Dendritic cell treated with granulocyte-macrophage colony-stimulating factor and Interleukin-4, amounts not matched to agents 40 ng/mL and 50 ng/mL, for 4 days (primary cell): ENCODE data around the gene TRMT10A.
"Not testable (repeated sequence)": the region's sequence is repeated elsewhere in the genome, so short reads cannot be mapped to it uniquely, and the experiment has no call there.

Experiments
- H3K27ac Mint-ChIP-seq: one replicate; pipeline ENCODE4 v1.8.0; 2022; ENCODE audit warnings: mild to moderate bottlenecking, mixed read lengths
- H3K27me3 Mint-ChIP-seq: one replicate; pipeline ENCODE4 v1.8.0; 2022; ENCODE audit warnings: mild to moderate bottlenecking, mixed read lengths
- H3K36me3 Mint-ChIP-seq: one replicate; pipeline ENCODE4 v1.8.0; 2022; ENCODE audit warnings: low read depth, mixed read lengths
- H3K4me1 Mint-ChIP-seq: one replicate; pipeline ENCODE4 v1.8.0; 2022; ENCODE audit warnings: low read depth, mixed read lengths
- H3K4me3 Mint-ChIP-seq: one replicate; pipeline ENCODE4 v1.8.0; 2022; ENCODE audit warnings: mild to moderate bottlenecking, moderate library complexity, mixed read lengths
- H3K9me3 Mint-ChIP-seq: one replicate; pipeline ENCODE4 v1.8.0; 2022; ENCODE audit warnings: mixed read lengths
- intact Hi-C: fragments of 100-400 bp; cut with micrococcal nuclease; formaldehyde crosslinking; loops from one replicate; pipeline ENCODE4 v1.15.0; 2022

TRMT10A gene

DNA sequence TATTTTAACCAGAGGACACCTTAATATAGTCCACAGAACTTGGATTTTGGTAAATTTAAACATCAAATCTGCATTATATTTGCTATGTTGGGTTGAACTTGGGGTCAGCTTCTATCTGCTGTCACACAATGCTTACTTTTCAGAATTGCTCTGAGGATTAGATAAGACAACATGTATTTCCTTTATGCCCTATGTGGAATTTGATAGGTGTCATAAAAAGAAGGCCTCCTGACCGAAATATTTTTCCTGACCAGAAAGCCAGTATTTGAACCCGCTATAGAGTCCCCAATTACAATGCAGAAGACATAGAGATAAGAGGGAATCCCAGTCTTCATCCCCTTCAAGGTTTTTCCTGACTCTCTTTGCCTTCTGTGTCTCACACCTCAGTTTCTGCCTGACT, 14.9 kb upstream of the TRMT10A start:
- Mint-ChIP-seq H3K36me3 (no peaks in the 10 kb centered on the region), H3K9me3 (no peaks in the 10 kb centered on the region), H3K4me1 (peaks cover 7% of the 10 kb centered on the region), H3K27me3 (peaks cover 3% of the 10 kb centered on the region), H3K4me3 (no peak overlapping the region), H3K27ac (no peak overlapping the region)
- intact Hi-C loops, result no loop called here

GRCh38 chr4:99574530-99575324, 10.9 kb upstream of the TRMT10A start, which contains the start of gene MTTP:
Gene MTTP, plus strand, starts transcription at chr4:99574824. Its CDS starts 86 bp downstream, at chr4:99574910.
- Mint-ChIP-seq H3K9me3 (no peaks in the 10 kb centered on the region), H3K36me3 (no peaks in the 10 kb centered on the region), H3K4me3 (no peak within 1 kb of the TSS), H3K4me1 (peaks cover 7% of the 10 kb centered on the region), H3K27me3 (peaks cover 16% of the 10 kb centered on the region), H3K27ac (peak within 1 kb of the TSS; percentile 64)
- intact Hi-C loops, result no loop called here

GRCh38 chr4:99573735-99574368, 10.0 kb upstream of the TRMT10A start:
- Mint-ChIP-seq H3K36me3 (no peaks in the 10 kb centered on the region), H3K9me3 (no peaks in the 10 kb centered on the region), H3K27ac (no peak overlapping the region), H3K4me1 (peaks cover 7% of the 10 kb centered on the region), H3K4me3 (no peak overlapping the region), H3K27me3 (peaks cover 13% of the 10 kb centered on the region)
- intact Hi-C loops, result no loop called here

- Mint-ChIP-seq H3K4me3 (no peak overlapping the region), H3K36me3 (no peaks in the 10 kb centered on the region), H3K27ac (no peak overlapping the region), H3K27me3 (peaks cover 22% of the 10 kb centered on the region), H3K4me1 (peaks cover 7% of the 10 kb centered on the region), H3K9me3 (no peaks in the 10 kb centered on the region)
- intact Hi-C loops, result no loop called here
Measured at GRCh38 chr4:99572527-99573240, 8.8 kb upstream of the TRMT10A start.

GRCh38 chr4:99571883-99572282, 8.0 kb upstream of the TRMT10A start:
- Mint-ChIP-seq H3K27me3 (peaks cover 27% of the 10 kb centered on the region), H3K4me3 (no peak overlapping the region), H3K27ac (no peak overlapping the region), H3K4me1 (peaks cover 7% of the 10 kb centered on the region), H3K36me3 (no peaks in the 10 kb centered on the region), H3K9me3 (no peaks in the 10 kb centered on the region)
- intact Hi-C loops, result no loop called here

DNA sequence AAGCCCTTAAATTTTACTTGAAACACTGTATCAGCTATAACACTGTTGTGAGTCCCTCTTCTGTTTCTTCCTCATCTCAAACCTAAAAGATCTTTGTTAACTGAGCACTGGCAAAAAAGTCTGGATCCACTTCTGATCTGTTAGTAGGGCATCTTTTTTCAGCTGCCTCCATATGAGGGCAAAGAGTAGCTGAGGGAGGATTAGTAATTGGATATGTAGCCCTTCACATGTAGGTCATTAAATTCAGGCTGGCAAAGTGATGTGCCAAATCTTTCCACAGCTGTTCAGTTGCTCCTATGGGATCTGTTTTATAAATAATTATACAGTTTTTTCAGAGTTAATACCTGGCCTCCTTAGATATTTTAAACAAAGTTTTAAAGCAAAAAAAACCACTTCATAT, 1.1 kb upstream of the TRMT10A start:
- intact Hi-C loops, result loop anchor here (1.0 to 10.0 kb wide), 6 partner anchors 385 to 1780 kb away; partner anchors contain the start of genes H2AZ1, METAP1, PPP3CA and RAP1GDS1
- Mint-ChIP-seq H3K9me3 (no peaks in the 10 kb centered on the region), H3K36me3 (peaks cover 9% of the 10 kb centered on the region), H3K27ac (no peak overlapping the region), H3K4me1 (no peaks in the 10 kb centered on the region), H3K27me3 (peaks cover 16% of the 10 kb centered on the region), H3K4me3 (no peak overlapping the region)

DNA sequence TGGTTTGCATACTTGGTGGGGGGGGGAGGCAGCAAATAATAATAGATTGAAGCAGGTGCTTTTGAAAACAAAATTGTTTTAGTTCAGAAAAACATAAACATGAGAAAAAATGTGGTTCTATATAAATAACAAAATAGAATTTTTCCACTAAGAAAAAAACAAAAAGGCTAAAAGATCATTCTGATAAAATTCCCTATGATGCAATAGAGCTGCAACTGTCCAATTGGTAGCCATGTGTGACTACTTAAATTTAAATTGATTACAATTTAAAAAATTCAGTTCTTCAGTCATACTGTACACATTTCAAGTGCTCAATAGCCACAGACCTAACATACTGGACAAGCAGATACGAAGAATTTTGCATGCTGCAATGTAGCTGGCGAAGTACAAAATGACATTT, 11.0 kb downstream of the TRMT10A start:
- Mint-ChIP-seq H3K9me3 (no peaks in the 10 kb centered on the region), H3K27me3 (no peaks in the 10 kb centered on the region), H3K27ac (no peak overlapping the region), H3K36me3 (peaks cover 5% of the 10 kb centered on the region), H3K4me3 (no peak overlapping the region), H3K4me1 (no peaks in the 10 kb centered on the region)
- intact Hi-C loops, result no loop called here

DNA sequence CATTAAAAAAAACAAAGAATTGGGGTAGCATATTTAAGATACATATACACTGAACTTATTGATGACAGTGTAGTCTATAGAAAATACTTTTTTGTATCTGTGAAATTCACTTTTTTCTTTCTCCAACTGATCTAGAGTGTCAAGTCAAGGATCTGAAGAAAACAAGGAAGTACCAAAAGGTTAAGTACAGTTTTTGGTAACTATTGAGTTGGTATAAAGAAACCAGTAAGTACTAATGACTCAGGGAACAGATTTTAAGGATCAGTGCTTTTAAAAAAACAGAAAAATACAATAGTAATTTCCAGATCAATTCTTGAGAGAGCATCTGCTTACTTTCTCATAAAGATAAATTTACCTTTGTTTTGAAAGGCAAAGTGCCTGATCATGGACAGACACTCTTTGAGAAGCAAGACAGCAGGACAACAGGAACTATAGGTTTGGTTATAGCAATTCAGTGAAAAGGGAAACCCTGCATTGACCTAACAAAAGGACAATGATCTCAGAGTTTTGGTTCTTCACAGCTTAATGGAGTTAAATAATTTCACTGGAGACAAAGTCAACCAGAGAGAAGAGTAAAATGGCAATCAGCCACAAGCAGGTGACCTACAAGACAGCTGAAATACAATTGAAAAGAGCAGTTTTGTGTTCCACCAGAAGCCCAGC, 23.4 kb downstream of the TRMT10A start:
- peaks cover 1% of the 10 kb centered on the region for H3K27me3 Mint-ChIP-seq
- no peaks in the 10 kb centered on the region for H3K36me3 Mint-ChIP-seq
- H3K4me1 Mint-ChIP-seq, result no peaks in the 10 kb centered on the region
- no peaks in the 10 kb centered on the region for H3K9me3 Mint-ChIP-seq
- peak overlapping the region; percentile 48 for H3K27ac Mint-ChIP-seq
- intact Hi-C loops, result no loop called here
- H3K4me3 Mint-ChIP-seq, result no peak overlapping the region

DNA sequence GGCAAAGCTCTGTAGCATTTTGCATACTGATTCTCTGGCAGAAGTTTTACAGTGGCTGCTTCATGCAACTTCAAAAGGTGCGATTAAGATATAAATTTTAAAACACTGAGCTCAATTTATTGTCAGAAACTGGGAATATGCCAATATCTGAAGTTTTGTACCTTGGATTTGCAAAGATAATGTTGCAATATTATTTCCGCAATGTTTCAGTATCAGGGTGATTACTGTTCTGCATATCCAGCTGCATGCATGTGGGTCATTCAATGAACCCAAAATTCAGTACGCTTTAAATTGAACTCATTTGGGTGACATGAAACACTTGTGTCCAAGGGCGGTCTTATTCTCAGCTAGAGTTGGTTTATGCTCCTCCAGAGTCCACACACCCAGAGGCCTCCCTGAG, 26.2 kb downstream of the TRMT10A start:
- no peak overlapping the region for H3K4me3 Mint-ChIP-seq
- peaks cover 1% of the 10 kb centered on the region for H3K27me3 Mint-ChIP-seq
- intact Hi-C loops, result no loop called here
- no peak overlapping the region for H3K27ac Mint-ChIP-seq
- H3K36me3 Mint-ChIP-seq, result no peaks in the 10 kb centered on the region
- no peaks in the 10 kb centered on the region for H3K9me3 Mint-ChIP-seq
- H3K4me1 Mint-ChIP-seq, result no peaks in the 10 kb centered on the region

- intact Hi-C loops, result no loop called here
- Mint-ChIP-seq H3K27me3 (peaks cover 1% of the 10 kb centered on the region), H3K27ac (no peak overlapping the region), H3K4me1 (no peaks in the 10 kb centered on the region), H3K4me3 (no peak overlapping the region), H3K36me3 (no peaks in the 10 kb centered on the region), H3K9me3 (no peaks in the 10 kb centered on the region)
Measured at GRCh38 chr4:99536848-99537247, 27.0 kb downstream of the TRMT10A start.

DNA sequence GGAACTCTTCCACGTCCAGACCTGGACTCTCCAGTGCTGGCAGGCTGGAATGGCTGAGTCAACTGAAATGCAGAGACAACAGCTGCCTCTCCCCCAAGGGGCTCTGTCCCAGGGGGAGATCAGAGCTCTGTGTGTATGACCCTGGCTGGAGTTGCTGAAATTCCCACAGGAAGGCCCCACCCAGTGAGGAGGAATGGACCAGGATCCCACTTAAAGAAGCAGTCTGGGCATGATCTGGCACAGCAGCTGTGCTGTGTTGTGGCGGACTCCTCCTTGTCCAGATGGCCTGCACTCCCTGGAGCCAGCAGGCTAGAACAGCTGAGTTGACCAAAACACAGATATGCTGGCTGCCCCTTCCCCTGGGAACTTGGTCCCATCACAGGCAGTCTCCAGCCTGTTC, 27.6 kb downstream of the TRMT10A start:
- Mint-ChIP-seq H3K27me3 (peaks cover 1% of the 10 kb centered on the region), H3K4me1 (no peaks in the 10 kb centered on the region), H3K27ac (no peak overlapping the region), H3K9me3 (no peaks in the 10 kb centered on the region), H3K4me3 (no peak overlapping the region), H3K36me3 (no peaks in the 10 kb centered on the region)
- intact Hi-C loops, result no loop called here

- H3K27ac Mint-ChIP-seq, intact Hi-C loops, H3K36me3 Mint-ChIP-seq, H3K9me3 Mint-ChIP-seq, H3K4me3 Mint-ChIP-seq, H3K4me1 Mint-ChIP-seq, H3K27me3 Mint-ChIP-seq: not testable (repeated sequence)
Measured at GRCh38 chr4:99534699-99535098, 29.1 kb downstream of the TRMT10A start.

- no peak overlapping the region for H3K27ac Mint-ChIP-seq
- no peaks in the 10 kb centered on the region for H3K36me3 Mint-ChIP-seq
- no peak overlapping the region for H3K4me3 Mint-ChIP-seq
- H3K9me3 Mint-ChIP-seq, result no peaks in the 10 kb centered on the region
- no peaks in the 10 kb centered on the region for H3K4me1 Mint-ChIP-seq
- intact Hi-C loops, result no loop called here
- peaks cover 8% of the 10 kb centered on the region for H3K27me3 Mint-ChIP-seq
Measured at GRCh38 chr4:99529956-99530355, 33.9 kb downstream of the TRMT10A start.

DNA sequence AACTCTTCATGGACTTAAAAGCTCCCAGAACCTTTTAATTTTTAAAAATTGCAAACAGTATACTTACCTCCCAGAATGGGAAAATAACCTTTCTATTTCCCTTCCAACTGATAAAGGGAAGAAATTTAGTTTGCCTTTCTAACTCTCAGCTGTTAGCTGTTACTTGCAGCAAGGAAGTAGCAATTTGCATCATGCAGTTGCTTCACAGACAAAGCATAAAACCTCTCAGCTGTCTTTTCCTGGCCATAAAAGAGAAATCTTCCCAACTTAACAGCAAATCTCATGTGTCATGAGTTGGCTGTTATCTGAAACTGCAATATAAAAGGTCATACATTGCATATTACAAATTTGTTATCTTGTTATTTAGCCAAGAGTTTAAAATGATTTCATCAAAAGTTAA, 34.6 kb downstream of the TRMT10A start:
- intact Hi-C loops, result no loop called here
- no peaks in the 10 kb centered on the region for H3K4me1 Mint-ChIP-seq
- peaks cover 8% of the 10 kb centered on the region for H3K27me3 Mint-ChIP-seq
- H3K27ac Mint-ChIP-seq, result no peak overlapping the region
- no peaks in the 10 kb centered on the region for H3K36me3 Mint-ChIP-seq
- no peak overlapping the region for H3K4me3 Mint-ChIP-seq
- H3K9me3 Mint-ChIP-seq, result no peaks in the 10 kb centered on the region
